ENCODE measurements around the gene SIPA1L3. TPM values are rescaled to one million over a fixed set of nuclear protein-coding genes. Genes with fewer than 3 reads are reported as not detected.

The SIPA1L3 gene
- total and polyA plus RNA-seq, 9 of the 15 experiments (the other 6 are each of a cell fraction or from before 2014, with no cell fraction given) = 0.01 to 6.1 (median 2.5) TPM

- no peak for TF ChIP-seq HMBOX1 (IDR thresholded peaks at IDR 0.05)
- TF ChIP-seq, protein P1, sequence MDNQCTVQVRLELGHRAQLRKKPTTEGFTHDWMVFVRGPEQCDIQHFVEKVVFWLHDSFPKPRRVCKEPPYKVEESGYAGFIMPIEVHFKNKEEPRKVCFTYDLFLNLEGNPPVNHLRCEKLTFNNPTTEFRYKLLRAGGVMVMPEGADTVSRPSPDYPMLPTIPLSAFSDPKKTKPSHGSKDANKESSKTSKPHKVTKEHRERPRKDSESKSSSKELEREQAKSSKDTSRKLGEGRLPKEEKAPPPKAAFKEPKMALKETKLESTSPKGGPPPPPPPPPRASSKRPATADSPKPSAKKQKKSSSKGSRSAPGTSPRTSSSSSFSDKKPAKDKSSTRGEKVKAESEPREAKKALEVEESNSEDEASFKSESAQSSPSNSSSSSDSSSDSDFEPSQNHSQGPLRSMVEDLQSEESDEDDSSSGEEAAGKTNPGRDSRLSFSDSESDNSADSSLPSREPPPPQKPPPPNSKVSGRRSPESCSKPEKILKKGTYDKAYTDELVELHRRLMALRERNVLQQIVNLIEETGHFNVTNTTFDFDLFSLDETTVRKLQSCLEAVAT (IDR thresholded peaks at IDR 0.05) = no peak
- TF ChIP-seq PTBP1 (IDR thresholded peaks at IDR 0.05; ENCODE audit: low read depth, low read length) = no peak
- TF ChIP-seq SNRNP70 (optimal IDR thresholded peaks at IDR 0.05; ENCODE audit: low read depth, low read length) = no peak
- no peak for TF ChIP-seq HDAC8 (tag; IDR thresholded peaks at IDR 0.05)
- TF ChIP-seq, protein P2, sequence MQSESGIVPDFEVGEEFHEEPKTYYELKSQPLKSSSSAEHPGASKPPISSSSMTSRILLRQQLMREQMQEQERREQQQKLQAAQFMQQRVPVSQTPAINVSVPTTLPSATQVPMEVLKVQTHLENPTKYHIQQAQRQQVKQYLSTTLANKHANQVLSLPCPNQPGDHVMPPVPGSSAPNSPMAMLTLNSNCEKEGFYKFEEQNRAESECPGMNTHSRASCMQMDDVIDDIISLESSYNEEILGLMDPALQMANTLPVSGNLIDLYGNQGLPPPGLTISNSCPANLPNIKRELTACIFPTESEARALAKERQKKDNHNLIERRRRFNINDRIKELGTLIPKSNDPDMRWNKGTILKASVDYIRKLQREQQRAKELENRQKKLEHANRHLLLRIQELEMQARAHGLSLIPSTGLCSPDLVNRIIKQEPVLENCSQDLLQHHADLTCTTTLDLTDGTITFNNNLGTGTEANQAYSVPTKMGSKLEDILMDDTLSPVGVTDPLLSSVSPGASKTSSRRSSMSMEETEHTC (IDR thresholded peaks at IDR 0.05) = no peak
- TF ChIP-seq THRAP3 (IDR thresholded peaks at IDR 0.05; ENCODE audit: borderline replicate concordance) = no peak
- TF ChIP-seq POLR3A (IDR thresholded peaks at IDR 0.05; ENCODE audit: borderline replicate concordance, extremely low read depth, insufficient read depth, insufficient read length) = no peak
- TF ChIP-seq NFE2 (IDR thresholded peaks at IDR 0.05; ENCODE audit: low read depth) = no peak
- TF ChIP-seq RAD21 (CRISPR knock-in tag; conservative IDR thresholded peaks at IDR 0.05 in 1 of 2, IDR thresholded peaks at IDR 0.05 in 1 of 2) = no peak
These were observed 50.2 kb downstream of the SIPA1L3 start (continued) for GRCh38 chr19:37957176-37957575.

Measured in K562 (cell line).